ENCODE results near the gene FRMD4A. TPM values are rescaled to one million over a fixed set of nuclear protein-coding genes. Genes with fewer than 3 reads are reported as not detected.

The FRMD4A gene
- polyA plus RNA-seq, 1 of the 3 experiments (the other 2 are of a cell fraction) = 37.7 TPM

- TF ChIP-seq REST (IDR thresholded peaks at IDR 0.05; ENCODE audit: low read depth, low read length) (no peak), CHD2 (IDR thresholded peaks at IDR 0.05; ENCODE audit: low read length, partially characterized antibody) (no peak), NRF1 (IDR thresholded peaks at IDR 0.05; ENCODE audit: low read depth, low read length) (no peak), JUND (IDR thresholded peaks at IDR 0.05) (peak; percentile 58; the same call in 1 of the 2 replicates), ZBTB33 (IDR thresholded peaks at IDR 0.05; ENCODE audit: borderline replicate concordance, low read depth) (no peak), POLR2AphosphoS5 (IDR thresholded peaks at IDR 0.05; ENCODE audit: low read depth, low read length) (peak; percentile 57; the same call in 1 of the 2 replicates), RAD21 (IDR thresholded peaks at IDR 0.05; ENCODE audit: low read length) (no peak), GATA2 (CRISPR knock-in tag; IDR thresholded peaks at IDR 0.05) (peak; percentile 83), MAX (IDR thresholded peaks at IDR 0.05; ENCODE audit: low read depth) (peak; percentile 79), TEAD4 (IDR thresholded peaks at IDR 0.05; ENCODE audit: borderline replicate concordance, insufficient read depth) (0 out of 2 replicates have a peak, but pooled peaks have one; percentile 24), USF2 (IDR thresholded peaks at IDR 0.05; ENCODE audit: borderline replicate concordance, low read depth, low read length) (no peak), RFX5 (IDR thresholded peaks at IDR 0.05; ENCODE audit: low read length) (no peak), MXI1 (IDR thresholded peaks at IDR 0.05; ENCODE audit: low read depth, low read length) (peak; percentile 84; the same call in 1 of the 2 replicates), ELF1 (IDR thresholded peaks at IDR 0.05) (no peak), PBX3 (IDR thresholded peaks at IDR 0.05) (peak; percentile 53), FOSL2 (IDR thresholded peaks at IDR 0.05; ENCODE audit: borderline replicate concordance, low read depth) (no peak), USF1 (IDR thresholded peaks at IDR 0.05; ENCODE audit: borderline replicate concordance, low read depth) (no peak), EP300 (IDR thresholded peaks at IDR 0.05; ENCODE audit: borderline replicate concordance in 1 of 2, low read depth in 1 of 2, low read length in 1 of 2) (peak; percentile 50 to 80; a peak in 2 of 4 replicates), TCF12 (IDR thresholded peaks at IDR 0.05) (peak; percentile 75)
Observed at GRCh38 chr10:13834581-13835286, 496.0 kb downstream of the FRMD4A start (continued).
